CD14-positive monocyte (primary cell): ENCODE measurements around the gene CYTH4. TPM values are rescaled to one million over a fixed set of nuclear protein-coding genes. Genes with fewer than 3 reads are reported as not detected.
A peak's percentile ranks its signal among the peaks of the same experiment; 100 is the strongest.

Source experiments
- DNase-seq, 3 donors: peaks; one replicate each; pipeline ENCODE4 v3.0.0-alpha.2; 2011 to 2022
- H2AFZ ChIP-seq: 2 replicates; pipeline ENCODE4 v1.6.0; 2012; ENCODE audit warnings: mild to moderate bottlenecking, low read depth, low read length, inconsistent platforms; ENCODE audit not compliant: insufficient read depth, poor library complexity, severe bottlenecking
- H3K27ac ChIP-seq, 2 donors: 1 replicate in 1 of 2; 2 replicates in 1 of 2; pipeline ENCODE4 v1.5.1; 2012 to 2013; ENCODE audit warnings: low read length in 2 of 2, control low read depth in 1 of 2, inconsistent platforms in 1 of 2, low read depth in 1 of 2, mild to moderate bottlenecking in 1 of 2
- H3K27me3 ChIP-seq, 2 donors: one replicate each; pipeline versions ENCODE4 v1.6.0 to v1.6.1; 2011 to 2013; ENCODE audit warnings: low read length in 2 of 2; ENCODE audit not compliant: control insufficient read depth in 2 of 2, insufficient read depth in 2 of 2
- H3K36me3 ChIP-seq, 2 donors: replicated peaks in 1 of 2; 1 replicate in 1 of 2; 2 replicates in 1 of 2; pipeline versions ENCODE4 v1.5.1 to v1.6.1; 2012 to 2013; ENCODE audit warnings: low read length in 2 of 2, control low read depth in 1 of 2, inconsistent platforms in 1 of 2, mild to moderate bottlenecking in 1 of 2; ENCODE audit not compliant: insufficient read depth in 2 of 2, control insufficient read depth in 1 of 2
- H3K4me1 ChIP-seq, 2 donors: 1 replicate in 1 of 2; 2 replicates in 1 of 2; pipeline versions ENCODE4 v1.5.1 to v1.6.1; 2012 to 2013; ENCODE audit warnings: low read length in 2 of 2, control low read depth in 1 of 2, inconsistent platforms in 1 of 2, mild to moderate bottlenecking in 1 of 2, moderate library complexity in 1 of 2; ENCODE audit not compliant: insufficient read depth in 2 of 2, control insufficient read depth in 1 of 2
- H3K4me2 ChIP-seq: replicated peaks from 2 replicates; pipeline ENCODE3; 2012; ENCODE audit warnings: low read length, moderate library complexity, mild to moderate bottlenecking; ENCODE audit not compliant: poor library complexity, severe bottlenecking; ENCODE audit errors: extremely low read depth
- H3K4me3 ChIP-seq, 3 experiments: fragments of 200-600 bp in 1 of 3; sonication (generic) in 1 of 3; replicated peaks in 1 of 3; 1 replicate in 2 of 3; 2 replicates in 1 of 3; pipeline ENCODE4 v1.5.1; 2011 to 2013; ENCODE audit warnings: low read length in 3 of 3, mild to moderate bottlenecking in 3 of 3, control low read depth in 2 of 3, low read depth in 2 of 3, inconsistent platforms in 1 of 3, moderate library complexity in 1 of 3
- H3K79me2 ChIP-seq: 2 replicates; pipeline ENCODE4 v1.6.0; 2012; ENCODE audit warnings: mild to moderate bottlenecking, control low read depth, inconsistent platforms, low read length, moderate library complexity; ENCODE audit not compliant: insufficient read depth
- H3K9ac ChIP-seq: 2 replicates; pipeline ENCODE4 v1.6.0; 2017; ENCODE audit warnings: low read length, mild to moderate bottlenecking; ENCODE audit not compliant: insufficient read depth, poor library complexity, severe bottlenecking
- H3K9me3 ChIP-seq, 2 donors: replicated peaks in 1 of 2; 1 replicate in 1 of 2; 2 replicates in 1 of 2; pipeline versions ENCODE4 v1.5.1 to v1.6.1; 2012 to 2013; ENCODE audit warnings: low read length in 2 of 2, control low read depth in 1 of 2; ENCODE audit not compliant: control insufficient read depth in 1 of 2, insufficient read depth in 1 of 2
- H4K20me1 ChIP-seq: 2 replicates; pipeline ENCODE4 v1.6.0; 2012; ENCODE audit warnings: mild to moderate bottlenecking, low read length, control low read depth, moderate library complexity; ENCODE audit not compliant: insufficient read depth
- H3K27ac Mint-ChIP-seq, 7 donors: one replicate each; pipeline ENCODE4 v1.8.0; 2020; ENCODE audit warnings: mild to moderate bottlenecking in 7 of 7, mixed read lengths in 7 of 7, moderate library complexity in 6 of 7, inconsistent platforms in 2 of 7
- H3K27me3 Mint-ChIP-seq, 3 donors: one replicate each; pipeline ENCODE4 v1.8.0; 2021 to 2022; ENCODE audit warnings: low read depth in 3 of 3, mild to moderate bottlenecking in 3 of 3, mixed read lengths in 3 of 3, moderate library complexity in 3 of 3, inconsistent platforms in 1 of 3
- H3K36me3 Mint-ChIP-seq, 2 donors: one replicate each; pipeline ENCODE4 v1.8.0; 2020; ENCODE audit warnings: mixed read lengths in 2 of 2, inconsistent platforms in 1 of 2, mild to moderate bottlenecking in 1 of 2
- H3K4me1 Mint-ChIP-seq: one replicate; pipeline ENCODE4 v1.8.0; 2020; ENCODE audit warnings: mild to moderate bottlenecking, mixed read lengths
- H3K4me3 Mint-ChIP-seq, 2 donors: one replicate each; pipeline ENCODE4 v1.8.0; 2020; ENCODE audit warnings: mild to moderate bottlenecking in 2 of 2, mixed read lengths in 2 of 2, moderate library complexity in 1 of 2
- H3K9me3 Mint-ChIP-seq, 7 donors: one replicate each; pipeline ENCODE4 v1.8.0; 2020 to 2022; ENCODE audit warnings: mixed read lengths in 7 of 7, mild to moderate bottlenecking in 6 of 7, moderate library complexity in 6 of 7, inconsistent platforms in 2 of 7
- CTCF ChIP-seq: fragments of 200-600 bp; IDR thresholded peaks from one replicate; pipeline ENCODE4 v1.8.0; 2022; ENCODE audit warnings: antibody characterized with exemption, mild to moderate bottlenecking
- WGBS: methylation state at CpG from one replicate; pipeline ENCODE4 v1.1.5; 2013; ENCODE audit warnings: missing lambda C conversion rate; ENCODE audit not compliant: insufficient coverage; 5-methylcytosine and 5-hydroxymethylcytosine counted together
- intact Hi-C, 2 donors: fragments of 100-400 bp; cut with micrococcal nuclease; formaldehyde crosslinking; loops; one replicate each; pipeline versions ENCODE4 v1.15.0 to v1.15.1; 2023
- polyA plus RNA-seq, 3 donors: library from polyadenylated mRNA; depleted of rRNA in 1 of 3; unstranded in 2 of 3; stranded (reverse) in 1 of 3; fragments of 300-500 nt in 2 of 3; fragments of >200 nt in 1 of 3; fragmentation: Illumina TruSeq in 2 of 3; gene quantifications; 1 replicate in 2 of 3; 2 replicates in 1 of 3; pipeline ENCODE4 v1.2.3, GENCODE V29; 2012 to 2021

CYTH4 gene
- polyA plus RNA-seq, 3 donors, result 51.0 to 254 (median 70.0) TPM

- intact Hi-C loops, result no loop called here
- peaks cover 99% of the 10 kb centered on the region for H3K4me1 Mint-ChIP-seq
- no peak for TF ChIP-seq CTCF
- H3K27me3 Mint-ChIP-seq, result peaks cover 0 to 4% (median 2%) of the 10 kb centered on the region in 3 donors
- Histone ChIP-seq H3K27ac (peak overlapping the region; percentile 96), H3K9me3 (no peaks in the 10 kb centered on the region), H3K4me3 (peak overlapping the region in 1 of 3 experiments; percentile 50), H2AFZ (no peak overlapping the region), H3K27me3 (no peaks in the 10 kb centered on the region), H3K4me1 (peaks cover 100% of the 10 kb centered on the region in 2 donors), H3K4me2 (peak overlapping the region; percentile 45), H3K9ac (no peak overlapping the region), H3K79me2 (peaks cover 58% of the 10 kb centered on the region), H3K36me3 (peaks cover 84 to 87% of the 10 kb centered on the region in 2 donors), H4K20me1 (peaks cover 52% of the 10 kb centered on the region)
- H3K27ac Mint-ChIP-seq, result peak overlapping the region; percentile 70 to 99 (median 97)
- DNase-seq, result no peak
- peaks cover 91 to 97% of the 10 kb centered on the region in 2 donors for H3K36me3 Mint-ChIP-seq
- H3K9me3 Mint-ChIP-seq, result peaks cover 0 to 4% (median 0%) of the 10 kb centered on the region in 7 donors
- H3K4me3 Mint-ChIP-seq, result peak overlapping the region in 1 of 2 donors; percentile 39
- 46% methylated on average over 1 of the region's 2 CpGs for WGBS
These were observed 23.6 kb downstream of the CYTH4 start for GRCh38 chr22:37305887-37306286.

GRCh38 chr22:37306494-37306829, 24.2 kb downstream of the CYTH4 start:
- Histone ChIP-seq H3K27me3 (no peaks in the 10 kb centered on the region), H4K20me1 (peaks cover 47% of the 10 kb centered on the region), H2AFZ (no peak overlapping the region), H3K4me1 (peaks cover 100% of the 10 kb centered on the region in 2 donors), H3K27ac (peak overlapping the region; percentile 96), H3K9ac (peak overlapping the region; percentile 75), H3K4me2 (peak overlapping the region; percentile 45), H3K36me3 (peaks cover 80 to 84% of the 10 kb centered on the region in 2 donors), H3K79me2 (peaks cover 53% of the 10 kb centered on the region), H3K4me3 (peak overlapping the region in 1 of 3 experiments; percentile 50), H3K9me3 (no peaks in the 10 kb centered on the region)
- Mint-ChIP-seq H3K9me3 (peaks cover 0 to 4% (median 0%) of the 10 kb centered on the region in 7 donors), H3K36me3 (peaks cover 90 to 97% of the 10 kb centered on the region in 2 donors), H3K27ac (peak overlapping the region; percentile 93 to 99 (median 97)), H3K4me3 (peak overlapping the region in 1 of 2 donors; percentile 76), H3K27me3 (peaks cover 0 to 4% (median 2%) of the 10 kb centered on the region in 3 donors), H3K4me1 (peaks cover 99% of the 10 kb centered on the region)
- DNase-seq, result no peak
- intact Hi-C loops, result no loop called here
- TF ChIP-seq CTCF, result no peak
- 44% methylated on average over 6 of the region's 6 CpGs for WGBS
